Hypothalamus (tissue), 51 donors: Measurements from ENCODE around the gene DRC3.
"Not testable (repeated sequence)": the region's sequence is repeated elsewhere in the genome, so short reads cannot be mapped to it uniquely, and the experiment has no call there.

ENCODE experiments used
- DNase-seq, 51 donors: peaks; one replicate each; lab custom pipeline; 2025; lab: John Stamatoyannopoulos, UW

Gene DRC3

GRCh38 chr17:17940441-17940911, 32.2 kb upstream of the DRC3 start:
- DNase-seq, result no peak

- no peak for DNase-seq
These were observed 31.6 kb upstream of the DRC3 start for GRCh38 chr17:17941015-17941414.

GRCh38 chr17:17942846-17943245, 29.8 kb upstream of the DRC3 start:
- no peak for DNase-seq

- no peak for DNase-seq
These were observed 29.2 kb upstream of the DRC3 start for GRCh38 chr17:17943281-17943984.

GRCh38 chr17:17944242-17944641, 28.4 kb upstream of the DRC3 start:
- no peak for DNase-seq

GRCh38 chr17:17944743-17945142, 27.9 kb upstream of the DRC3 start:
- DNase-seq, result no peak

- DNase-seq, result no peak
These were observed 26.6 kb upstream of the DRC3 start for GRCh38 chr17:17946093-17946492.

GRCh38 chr17:17947309-17947708, 25.4 kb upstream of the DRC3 start:
- DNase-seq, result no peak

GRCh38 chr17:17947966-17948365, 24.7 kb upstream of the DRC3 start:
- no peak for DNase-seq

GRCh38 chr17:17950347-17950746, 22.3 kb upstream of the DRC3 start:
- no peak for DNase-seq

- DNase-seq, result no peak
These were observed 21.9 kb upstream of the DRC3 start for GRCh38 chr17:17950806-17951205.

- DNase-seq, result no peak
These were observed 21.1 kb upstream of the DRC3 start for GRCh38 chr17:17951524-17951923.

GRCh38 chr17:17952691-17953090, 20.0 kb upstream of the DRC3 start:
- no peak for DNase-seq

GRCh38 chr17:17954079-17954478, 18.6 kb upstream of the DRC3 start:
- DNase-seq, result no peak

GRCh38 chr17:17955790-17956341, 16.8 kb upstream of the DRC3 start:
- not testable (repeated sequence) for DNase-seq

GRCh38 chr17:17957584-17957916, 15.1 kb upstream of the DRC3 start:
- no peak for DNase-seq

GRCh38 chr17:17958982-17959381, 13.7 kb upstream of the DRC3 start:
- DNase-seq, result no peak

GRCh38 chr17:17959520-17960361, 12.9 kb upstream of the DRC3 start:
- peak in 1 of 51 donors; percentile 48 for DNase-seq

- no peak for DNase-seq
These were observed 12.1 kb upstream of the DRC3 start for GRCh38 chr17:17960500-17961030.

GRCh38 chr17:17963066-17963465, 9.6 kb upstream of the DRC3 start:
- peak in 1 of 51 donors; percentile 27 for DNase-seq

GRCh38 chr17:17963694-17964436, 8.8 kb upstream of the DRC3 start:
- no peak for DNase-seq
